Kasumi-1 (cell line): ENCODE measurements around the gene LRRC74A.
A peak's percentile ranks its signal among the peaks of the same experiment; 100 is the strongest.

Experiments
- DNase-seq, 2 experiments: peaks; one replicate each; lab custom pipeline; 2025; lab: John Stamatoyannopoulos, UW

Gene LRRC74A

DNA sequence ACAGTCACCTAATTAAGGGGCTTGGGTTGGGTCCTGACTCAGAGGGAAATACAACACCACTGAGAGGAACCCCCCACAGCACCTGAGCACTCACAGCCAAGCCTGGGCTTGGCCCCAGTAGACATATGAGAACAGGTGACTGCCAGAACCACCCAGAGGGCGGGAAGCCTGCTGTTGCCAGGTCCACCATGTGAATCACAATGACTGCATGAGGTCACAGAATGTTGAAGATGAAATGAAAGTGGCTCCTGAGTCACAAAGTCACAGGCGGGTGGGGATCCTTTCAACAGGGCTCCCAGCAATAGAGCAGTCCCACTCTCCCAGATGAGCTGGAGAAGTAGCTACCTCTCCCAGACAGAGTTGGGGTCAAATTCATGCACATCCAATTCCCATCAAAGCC is at the start of gene LRRC74A:
Gene LRRC74A (plus strand): TSS at position 287 of the 400 bp plus-strand sequence. CDS start 290 bp downstream, outside the sequence.
- no peak for DNase-seq

DNA sequence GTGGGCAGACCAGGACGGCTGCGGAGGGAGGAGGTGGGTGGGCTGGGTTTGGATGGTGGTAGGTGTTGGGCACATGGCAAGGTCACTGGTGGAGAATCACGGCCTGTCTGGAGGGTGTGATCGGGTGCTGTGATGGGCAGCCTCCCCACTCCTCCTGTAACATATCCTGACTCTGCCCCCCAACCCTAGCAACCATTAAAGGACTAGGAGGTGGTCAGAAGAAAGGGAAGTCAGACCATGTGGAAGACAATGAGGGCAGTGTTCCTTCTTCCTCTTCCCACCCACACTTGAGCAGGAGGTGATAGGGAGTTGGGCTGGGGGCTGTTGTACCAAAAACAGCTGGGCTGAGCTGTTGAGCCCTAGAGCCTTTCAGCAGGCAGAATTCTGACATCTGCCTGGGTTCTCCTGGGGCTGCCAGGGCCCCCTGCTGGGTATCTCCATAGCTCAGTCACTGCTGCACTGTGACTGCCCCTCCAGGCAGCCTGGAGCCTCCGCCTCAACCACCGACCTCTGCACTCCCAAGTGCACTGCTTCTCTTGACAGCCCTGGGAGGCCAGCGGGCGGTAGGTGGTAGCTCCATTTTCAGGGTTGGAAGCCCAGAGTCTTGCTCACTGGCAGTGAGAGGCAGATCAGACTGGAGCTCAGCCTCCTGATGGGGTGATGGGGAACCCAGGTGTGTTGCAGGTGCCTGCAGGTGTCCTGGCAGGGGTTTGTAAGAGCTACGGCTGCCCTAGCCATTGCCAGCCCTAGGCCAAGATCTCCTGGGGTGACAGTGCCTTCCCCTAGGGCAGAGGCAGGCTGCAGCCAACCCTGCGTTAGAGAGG is 49.6 kb upstream of the LRRC74A start:
- peak; percentile 68 to 74 for DNase-seq

- no peak for DNase-seq
Observed at GRCh38 chr14:76777721-76778120, 48.5 kb upstream of the LRRC74A start.

GRCh38 chr14:76778546-76779215 is 47.5 kb upstream of the LRRC74A start:
- DNase-seq: no peak

DNA sequence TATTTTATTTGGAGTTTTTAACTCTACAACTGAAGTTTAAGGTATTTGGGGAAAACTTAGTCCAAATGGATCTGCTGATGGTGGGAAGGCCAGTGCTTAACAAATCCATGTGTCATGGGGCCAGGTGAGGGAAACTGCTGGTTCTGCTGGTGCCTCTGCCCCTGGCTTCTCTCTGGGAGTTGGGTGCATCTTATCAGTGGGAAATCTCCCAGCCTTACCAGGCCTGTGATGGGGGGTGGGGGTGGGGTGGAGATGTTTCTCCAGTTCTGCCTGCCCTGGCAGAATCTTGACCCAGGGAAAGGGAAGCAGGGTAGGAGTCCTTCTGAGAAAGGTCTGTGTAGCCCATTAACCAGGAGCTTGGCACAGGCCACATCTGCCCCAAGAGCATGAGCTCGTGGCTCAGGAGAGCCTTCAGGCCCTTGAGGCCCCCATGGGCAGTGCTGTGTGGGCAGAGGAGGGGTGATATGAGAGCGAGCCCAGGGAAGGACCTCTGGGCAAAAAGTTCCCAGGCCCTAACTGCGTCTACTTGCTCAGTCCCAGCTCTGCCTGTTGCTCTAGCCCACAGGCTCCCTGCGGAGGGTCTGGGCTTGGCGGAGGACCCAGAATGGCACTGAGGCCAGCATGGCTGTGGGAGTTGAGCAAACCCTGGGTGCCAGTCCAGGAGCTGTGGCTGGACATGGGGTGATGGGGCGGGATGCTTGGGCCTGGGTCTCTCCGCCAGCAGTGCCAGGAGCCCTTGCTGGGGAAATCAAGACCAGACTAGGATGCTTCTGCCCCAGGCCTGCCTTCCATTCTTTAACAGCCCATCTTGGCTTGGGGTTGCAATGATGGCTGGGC is 46.8 kb upstream of the LRRC74A start:
- no peak for DNase-seq

DNA sequence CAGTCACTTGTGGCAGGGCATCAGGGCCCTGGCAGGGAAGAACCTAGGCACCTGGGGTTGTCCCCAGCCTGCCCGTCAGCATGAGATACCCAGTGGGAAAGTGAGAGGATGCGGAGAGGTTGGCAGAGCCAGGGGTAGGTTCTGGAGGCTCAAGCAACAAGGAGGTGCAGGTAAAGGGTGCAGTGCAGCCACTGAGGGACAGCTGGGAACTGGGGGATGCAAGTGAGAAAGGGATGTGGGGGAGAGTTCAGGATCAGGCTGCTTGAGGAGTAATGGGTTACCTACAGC is 46.2 kb upstream of the LRRC74A start:
- DNase-seq: no peak

- no peak for DNase-seq
Observed at GRCh38 chr14:76780360-76780759, 45.8 kb upstream of the LRRC74A start.

DNA sequence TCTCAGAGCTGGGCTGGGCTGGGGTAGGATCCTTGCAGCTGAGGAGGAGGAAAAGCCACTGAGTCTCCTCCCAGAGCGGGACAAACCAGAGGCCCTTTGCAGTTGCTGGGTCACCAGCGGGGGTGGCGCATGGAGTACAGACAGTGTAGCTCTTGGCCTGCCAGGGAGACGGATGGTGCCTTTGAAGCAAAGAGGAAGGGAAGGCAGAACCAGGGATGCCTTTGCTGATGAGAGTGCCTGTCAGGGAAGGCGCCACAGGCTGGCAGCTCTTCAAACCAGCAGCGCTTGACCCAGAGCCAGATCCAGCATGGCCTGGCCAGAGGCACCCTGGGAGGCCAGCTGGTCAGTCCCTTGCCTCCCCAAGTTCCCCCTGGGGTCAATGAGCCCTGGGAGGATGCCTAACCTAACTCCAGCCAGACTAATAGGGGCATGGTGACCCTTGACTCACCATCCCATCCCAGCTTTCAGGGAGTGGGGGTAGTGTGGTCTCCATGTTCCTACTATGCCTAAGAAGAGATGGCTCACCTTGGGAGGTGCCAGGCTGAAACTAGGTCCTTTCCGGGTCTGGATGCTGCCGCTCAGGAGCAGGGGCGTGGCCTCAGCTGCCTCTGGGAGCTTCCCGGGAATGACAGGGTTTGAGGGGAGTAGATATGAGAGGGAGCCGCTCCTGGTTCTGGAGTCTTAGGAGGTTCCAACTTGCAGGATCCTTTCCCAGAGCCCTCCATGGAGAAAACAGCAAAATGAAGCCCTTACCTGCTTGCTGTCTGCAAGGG is 45.1 kb upstream of the LRRC74A start:
- DNase-seq: no peak

GRCh38 chr14:76781648-76782051 is 44.6 kb upstream of the LRRC74A start:
- DNase-seq: no peak

DNA sequence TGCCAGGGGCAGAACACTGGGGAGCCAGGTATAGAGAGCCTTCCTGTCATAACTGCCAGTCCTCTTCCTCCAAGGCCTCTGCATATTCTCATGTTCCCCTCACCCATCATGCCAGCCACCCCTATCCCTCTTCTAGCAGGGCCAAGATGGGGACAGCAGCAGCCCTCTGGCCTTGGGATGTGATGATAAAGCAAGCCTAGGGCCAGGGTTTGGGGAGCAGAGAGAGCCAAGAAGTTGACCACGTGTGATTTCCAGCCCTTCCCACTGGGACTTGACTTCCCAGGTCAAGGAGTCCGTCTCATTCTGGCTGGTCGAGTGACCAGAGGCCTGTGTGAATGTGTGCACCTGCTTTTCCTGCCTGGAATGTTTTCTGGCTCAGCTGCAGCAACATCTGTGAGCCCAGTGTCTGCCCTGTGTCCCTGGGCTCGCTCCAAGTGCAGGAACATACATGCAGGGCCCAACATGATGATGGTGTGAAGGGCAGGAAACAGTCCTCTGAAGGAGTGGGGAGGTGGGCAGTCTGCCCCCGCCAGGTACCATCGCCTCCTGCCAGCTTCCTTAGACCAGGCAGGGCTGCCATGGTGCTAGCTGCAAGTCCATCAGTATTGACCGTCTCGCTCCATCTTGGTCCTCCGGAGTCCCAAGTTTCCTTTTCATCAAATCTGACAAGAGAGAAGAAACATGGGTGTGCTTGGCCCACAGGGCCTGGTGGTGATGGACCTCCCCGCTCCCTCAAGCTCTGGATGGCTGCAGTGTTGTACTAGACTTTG is 43.9 kb upstream of the LRRC74A start:
- no peak for DNase-seq

DNA sequence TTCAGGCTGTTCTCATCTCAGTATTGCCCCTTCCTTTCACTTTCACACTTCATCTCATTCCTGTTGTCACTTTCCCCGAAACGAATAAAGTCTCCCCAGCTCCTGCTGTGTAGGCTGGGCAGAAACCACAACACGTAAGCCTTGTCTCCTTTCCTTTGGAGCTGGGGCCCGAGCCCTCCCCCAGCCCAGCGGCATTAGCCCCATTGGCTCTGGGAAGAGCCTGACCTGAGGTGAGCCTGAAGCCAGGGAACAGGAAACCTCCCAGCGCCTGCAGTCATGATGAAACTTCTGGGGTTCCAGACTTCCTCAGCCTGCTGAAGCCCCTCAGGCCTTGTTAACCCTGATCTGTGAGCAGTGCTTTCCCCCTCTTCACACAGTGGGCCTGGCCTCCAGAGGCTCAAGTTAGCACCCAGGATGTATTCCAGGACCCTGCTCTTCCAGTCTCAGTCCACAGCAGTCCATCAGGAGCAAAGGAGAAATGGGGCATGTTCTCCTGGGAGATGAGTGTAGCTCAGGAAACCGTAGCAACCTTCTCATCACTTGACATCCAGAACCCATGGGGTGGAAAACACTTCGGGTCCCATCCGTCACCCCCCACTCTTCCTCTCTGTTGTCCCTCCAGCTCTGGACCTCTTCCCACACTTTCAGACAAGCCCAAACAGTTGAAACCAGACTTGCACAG is 43.2 kb upstream of the LRRC74A start:
- peak; percentile 58 to 66 for DNase-seq

DNA sequence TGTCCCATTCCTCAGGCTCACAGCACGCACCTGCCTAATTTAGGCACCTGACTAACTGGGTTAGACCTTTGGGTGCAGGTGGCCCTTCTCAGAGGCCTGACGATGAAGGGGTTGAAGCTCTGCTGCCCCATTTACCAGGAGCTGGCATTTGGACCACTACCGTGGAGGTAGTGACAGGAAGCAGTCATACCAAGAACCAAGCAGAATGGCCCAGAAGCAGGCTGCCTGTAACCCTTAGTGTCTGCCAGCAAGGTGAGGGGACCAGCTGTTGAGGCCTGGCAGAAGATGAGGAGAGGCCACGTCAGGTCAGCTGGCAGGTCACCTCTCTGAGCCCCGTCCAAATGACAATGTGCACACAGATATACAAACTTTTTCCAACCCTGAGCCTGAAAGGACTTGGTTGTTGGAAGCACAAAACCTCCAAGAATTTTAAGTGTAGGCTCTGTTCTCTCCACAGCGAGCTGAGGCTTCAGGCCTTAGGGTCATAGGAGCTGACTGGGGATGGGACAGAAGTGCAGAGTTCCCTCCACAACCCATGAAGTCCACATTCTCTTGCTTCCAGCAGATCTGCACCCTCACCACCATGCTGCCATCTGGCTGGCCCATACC is 41.8 kb upstream of the LRRC74A start:
- no peak for DNase-seq

DNA sequence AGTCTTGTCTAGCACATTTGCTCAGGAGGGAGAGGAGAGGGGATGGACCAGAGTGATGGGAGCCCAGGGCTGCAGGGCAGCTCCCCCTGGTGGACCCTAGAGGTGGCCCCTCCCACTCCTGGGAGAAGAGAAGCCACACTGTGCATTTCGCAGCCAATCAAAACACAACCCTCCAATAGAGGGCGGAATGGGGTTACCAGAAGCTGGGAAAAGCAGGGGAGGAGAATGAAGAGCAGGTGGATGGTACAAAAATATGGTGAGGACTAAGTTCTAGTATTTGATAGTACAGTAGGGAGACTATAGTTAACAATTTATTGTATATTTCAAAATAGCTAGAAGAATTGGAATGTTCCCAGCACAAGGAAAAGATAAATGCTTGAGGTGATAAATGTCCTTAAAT is 41.3 kb upstream of the LRRC74A start:
- peak; percentile 88 to 89 for DNase-seq

DNA sequence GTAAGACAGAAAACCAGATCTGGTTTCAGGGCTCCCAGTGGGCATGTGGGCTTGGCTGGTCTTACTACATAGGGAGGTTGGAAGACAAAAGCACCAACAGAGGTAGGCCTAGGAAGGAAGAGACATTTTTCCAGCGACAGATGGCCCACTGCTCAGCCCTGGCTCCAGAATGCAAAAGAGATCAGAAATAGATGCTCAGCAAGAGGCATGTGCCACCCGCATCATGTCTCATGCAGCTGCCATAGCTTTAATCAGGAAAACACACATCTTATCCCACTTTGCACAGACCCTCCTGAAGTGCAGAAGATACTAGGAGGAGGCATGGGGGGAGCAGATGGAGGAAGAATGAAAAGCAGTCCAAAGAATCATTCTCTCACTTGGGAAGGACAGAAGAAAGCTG is 39.6 kb upstream of the LRRC74A start:
- no peak for DNase-seq

GRCh38 chr14:76792422-76792821 is 33.8 kb upstream of the LRRC74A start:
- no peak for DNase-seq

GRCh38 chr14:76793324-76793723 is 32.9 kb upstream of the LRRC74A start:
- DNase-seq: no peak

DNA sequence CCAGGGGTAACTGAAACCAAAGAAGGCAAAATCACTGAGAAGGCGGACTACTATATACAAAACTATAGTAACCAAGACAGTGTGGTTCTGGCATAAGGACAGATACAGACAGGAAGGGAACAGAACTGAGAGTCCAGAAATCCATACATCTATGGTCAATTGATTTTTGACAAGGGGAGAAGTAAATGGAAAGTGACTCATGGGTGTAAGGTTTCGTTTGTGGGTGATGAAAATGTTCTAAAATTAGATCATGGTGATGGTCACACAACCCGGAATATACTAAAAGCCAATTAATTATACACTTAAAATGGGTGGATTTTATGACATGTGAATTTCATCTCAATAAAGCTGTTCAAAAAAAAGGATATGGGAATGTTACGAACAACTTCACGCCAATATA is 32.3 kb upstream of the LRRC74A start:
- no peak for DNase-seq

GRCh38 chr14:76806446-76806845 is 19.8 kb upstream of the LRRC74A start:
- no peak for DNase-seq

- DNase-seq: no peak
Observed at GRCh38 chr14:76808011-76808410, 18.2 kb upstream of the LRRC74A start.

DNA sequence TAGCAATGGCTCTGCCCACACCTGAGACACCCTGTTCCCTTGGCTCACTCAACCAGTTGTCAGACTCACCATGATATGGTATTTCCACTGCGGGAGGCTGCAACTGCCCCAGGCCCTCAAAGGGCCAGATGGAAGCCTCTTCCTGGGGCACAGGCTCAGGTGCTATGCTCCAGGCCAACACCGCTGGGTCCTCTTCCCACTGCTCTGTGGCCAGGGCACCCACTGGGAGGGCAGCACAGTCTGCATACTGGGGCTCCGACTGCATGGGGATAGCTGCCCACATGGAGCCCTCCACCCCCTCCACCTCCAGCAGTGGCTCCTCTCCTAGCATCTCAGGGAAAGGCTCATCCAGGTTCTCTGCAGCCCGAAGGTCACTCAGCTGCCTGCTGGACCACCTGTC is 17.2 kb upstream of the LRRC74A start:
- no peak for DNase-seq
